Nephron progenitor cell (in vitro differentiated cells): ENCODE results near the gene TIMM8B.

Source experiments
- DNase-seq: peaks from one replicate; pipeline ENCODE4 v3.0.0; 2021
- H3K27ac Mint-ChIP-seq: 2 replicates; pipeline ENCODE4 v1.8.0; 2021; ENCODE audit warnings: mild to moderate bottlenecking, moderate library complexity, mixed read lengths
- H3K27me3 Mint-ChIP-seq: 2 replicates; pipeline ENCODE4 v1.8.0; 2021; ENCODE audit warnings: mild to moderate bottlenecking, low read depth, mixed read lengths; ENCODE audit not compliant: poor library complexity
- H3K36me3 Mint-ChIP-seq: 2 replicates; pipeline ENCODE4 v1.8.0; 2021; ENCODE audit warnings: low read depth, mixed read lengths
- H3K4me1 Mint-ChIP-seq: 2 replicates; pipeline ENCODE4 v1.8.0; 2021; ENCODE audit warnings: mixed read lengths
- H3K4me3 Mint-ChIP-seq: 2 replicates; pipeline ENCODE4 v1.8.0; 2021; ENCODE audit warnings: mild to moderate bottlenecking, moderate library complexity, mixed read lengths
- H3K9me3 Mint-ChIP-seq: 2 replicates; pipeline ENCODE4 v1.8.0; 2021; ENCODE audit warnings: mild to moderate bottlenecking, moderate library complexity, mixed read lengths
- TF ChIP-seq, protein P1 (sequence below): fragments of 200-600 bp; sonication (generic); IDR thresholded peaks from 2 replicates; pipeline ENCODE4 v1.5.0; 2021; ENCODE audit warnings: antibody characterized with exemption

TIMM8B gene

DNA sequence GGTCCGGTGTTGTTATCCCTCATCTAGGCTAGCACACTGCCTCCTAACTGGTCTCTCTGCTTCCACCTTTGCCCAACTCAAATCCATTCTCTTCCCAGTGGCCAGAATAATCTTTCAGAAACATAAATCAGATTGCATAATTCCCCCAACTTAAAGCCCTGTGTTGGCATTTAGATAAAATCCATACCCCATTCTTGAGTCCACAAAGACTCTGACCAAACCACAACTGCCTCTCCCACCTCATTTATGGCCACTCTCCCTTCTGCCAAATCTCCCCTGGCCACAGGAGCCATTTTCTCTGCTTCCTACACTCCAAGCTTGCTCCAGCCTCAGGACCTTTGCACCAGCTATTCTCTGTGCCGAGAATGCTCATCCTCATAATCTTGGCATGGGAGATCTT lies 40.5 kb upstream of the TIMM8B start:
- TF ChIP-seq, protein P1, sequence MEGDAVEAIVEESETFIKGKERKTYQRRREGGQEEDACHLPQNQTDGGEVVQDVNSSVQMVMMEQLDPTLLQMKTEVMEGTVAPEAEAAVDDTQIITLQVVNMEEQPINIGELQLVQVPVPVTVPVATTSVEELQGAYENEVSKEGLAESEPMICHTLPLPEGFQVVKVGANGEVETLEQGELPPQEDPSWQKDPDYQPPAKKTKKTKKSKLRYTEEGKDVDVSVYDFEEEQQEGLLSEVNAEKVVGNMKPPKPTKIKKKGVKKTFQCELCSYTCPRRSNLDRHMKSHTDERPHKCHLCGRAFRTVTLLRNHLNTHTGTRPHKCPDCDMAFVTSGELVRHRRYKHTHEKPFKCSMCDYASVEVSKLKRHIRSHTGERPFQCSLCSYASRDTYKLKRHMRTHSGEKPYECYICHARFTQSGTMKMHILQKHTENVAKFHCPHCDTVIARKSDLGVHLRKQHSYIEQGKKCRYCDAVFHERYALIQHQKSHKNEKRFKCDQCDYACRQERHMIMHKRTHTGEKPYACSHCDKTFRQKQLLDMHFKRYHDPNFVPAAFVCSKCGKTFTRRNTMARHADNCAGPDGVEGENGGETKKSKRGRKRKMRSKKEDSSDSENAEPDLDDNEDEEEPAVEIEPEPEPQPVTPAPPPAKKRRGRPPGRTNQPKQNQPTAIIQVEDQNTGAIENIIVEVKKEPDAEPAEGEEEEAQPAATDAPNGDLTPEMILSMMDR: no peak
- Mint-ChIP-seq H3K4me1 (peaks cover 13% of the 10 kb centered on the region), H3K36me3 (no peaks in the 10 kb centered on the region), H3K9me3 (no peaks in the 10 kb centered on the region), H3K27ac (no peak overlapping the region), H3K27me3 (no peaks in the 10 kb centered on the region), H3K4me3 (no peak overlapping the region)
- DNase-seq: no peak

DNA sequence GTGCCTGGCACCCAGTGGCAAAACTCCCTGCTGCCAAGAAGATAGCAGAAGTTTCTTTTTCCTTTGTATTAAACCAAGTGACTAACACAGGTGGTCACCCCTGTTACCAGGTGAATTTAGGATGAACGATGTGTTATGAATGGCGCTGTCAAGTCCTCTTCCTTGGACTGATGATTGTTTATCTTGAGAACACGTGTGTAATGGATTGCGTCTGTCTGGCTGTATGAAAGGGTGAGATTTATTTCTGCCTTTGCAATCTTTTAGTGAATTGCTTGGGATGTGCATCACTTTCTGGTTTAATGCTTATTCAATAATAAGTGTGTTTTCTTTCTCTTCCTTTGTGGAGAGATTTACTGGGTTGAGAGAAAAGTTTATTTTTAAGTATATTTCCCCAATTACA lies 36.6 kb upstream of the TIMM8B start:
- H3K4me3 Mint-ChIP-seq: no peak overlapping the region
- peaks cover 1% of the 10 kb centered on the region for H3K4me1 Mint-ChIP-seq
- TF ChIP-seq, protein P1: no peak
- H3K36me3 Mint-ChIP-seq: peaks cover 6% of the 10 kb centered on the region
- no peak overlapping the region for H3K27ac Mint-ChIP-seq
- DNase-seq: no peak
- peaks cover 10% of the 10 kb centered on the region for H3K9me3 Mint-ChIP-seq
- H3K27me3 Mint-ChIP-seq: peaks cover 3% of the 10 kb centered on the region

DNA sequence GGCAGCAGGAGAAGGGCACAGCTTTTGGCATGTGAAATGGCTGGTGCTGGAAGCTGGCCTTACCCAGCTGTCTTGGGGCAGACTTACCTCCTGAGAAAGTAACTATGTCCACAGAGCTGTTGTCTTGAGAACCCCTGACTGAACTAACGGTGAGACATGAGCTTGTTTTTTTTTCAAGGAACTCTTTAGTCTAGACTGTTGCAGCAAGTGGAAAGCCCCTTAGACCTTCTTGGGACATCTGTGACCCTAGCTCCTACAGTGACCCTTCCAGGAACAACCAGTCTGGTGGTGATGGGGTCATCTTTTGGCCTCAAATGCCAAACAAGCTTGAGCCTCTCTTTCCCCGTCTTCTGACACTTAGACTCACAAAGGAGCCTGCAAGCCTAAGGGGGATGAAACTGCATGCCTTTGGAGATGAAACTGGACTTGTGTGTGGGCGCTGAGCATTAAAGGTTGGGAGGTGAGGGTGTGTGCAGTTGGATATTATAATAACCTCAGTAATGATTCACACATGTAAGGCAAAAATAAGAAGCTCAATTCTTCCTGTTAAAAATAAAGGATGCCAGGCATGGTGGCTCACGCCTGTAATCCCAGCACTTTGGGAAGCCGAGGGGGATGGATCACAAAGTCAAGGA lies 35.5 kb upstream of the TIMM8B start:
- Mint-ChIP-seq H3K27ac (no peak overlapping the region), H3K36me3 (peaks cover 8% of the 10 kb centered on the region), H3K27me3 (peaks cover 3% of the 10 kb centered on the region), H3K4me1 (no peaks in the 10 kb centered on the region), H3K9me3 (peaks cover 14% of the 10 kb centered on the region), H3K4me3 (no peak overlapping the region)
- DNase-seq: no peak
- TF ChIP-seq, protein P1: no peak

DNA sequence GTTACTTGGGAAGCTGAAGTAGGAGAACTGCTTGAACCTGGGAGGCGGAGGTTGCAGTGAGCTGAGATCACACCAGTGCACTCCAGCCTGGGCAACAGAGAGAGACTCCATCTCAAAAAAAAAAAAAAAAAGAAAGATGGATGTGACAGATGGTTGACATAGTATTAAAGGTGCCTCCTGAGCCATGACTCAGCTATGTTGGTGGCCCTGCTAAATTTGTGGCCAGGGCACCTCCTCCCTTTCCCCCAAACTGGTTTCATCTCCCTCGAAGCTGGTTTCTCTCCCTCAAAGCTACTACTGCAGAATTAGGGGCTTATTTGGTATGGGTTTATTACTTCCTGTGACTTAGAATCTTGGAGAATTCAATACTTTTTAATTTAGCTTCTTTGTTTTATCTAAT lies 31.6 kb upstream of the TIMM8B start:
- Mint-ChIP-seq H3K4me1 (no peaks in the 10 kb centered on the region), H3K27ac (no peak overlapping the region), H3K36me3 (peaks cover 18% of the 10 kb centered on the region), H3K27me3 (peaks cover 3% of the 10 kb centered on the region), H3K4me3 (no peak overlapping the region), H3K9me3 (peaks cover 22% of the 10 kb centered on the region)
- TF ChIP-seq, protein P1: no peak
- DNase-seq: no peak

DNA sequence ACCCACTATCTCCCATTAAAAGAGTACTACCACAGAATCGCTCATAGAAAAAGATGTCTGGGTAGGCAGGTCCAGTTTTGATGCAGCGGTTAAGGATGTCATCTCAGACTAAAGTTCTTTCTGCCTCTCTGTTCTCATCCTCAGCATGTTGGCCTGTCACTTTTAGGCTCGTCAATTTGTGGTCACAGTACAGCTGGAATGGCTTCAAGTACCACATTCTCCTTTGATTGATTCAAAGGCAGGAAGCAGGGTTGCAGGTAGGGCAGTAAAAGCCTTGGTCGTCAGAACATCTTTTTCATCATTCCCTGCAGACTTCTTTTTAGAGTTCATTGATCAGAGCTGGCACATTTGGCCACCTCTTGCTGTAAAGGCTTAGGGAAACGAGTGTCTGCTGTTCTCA lies 28.8 kb upstream of the TIMM8B start:
- Mint-ChIP-seq H3K27me3 (peaks cover 3% of the 10 kb centered on the region), H3K36me3 (peaks cover 22% of the 10 kb centered on the region)

DNA sequence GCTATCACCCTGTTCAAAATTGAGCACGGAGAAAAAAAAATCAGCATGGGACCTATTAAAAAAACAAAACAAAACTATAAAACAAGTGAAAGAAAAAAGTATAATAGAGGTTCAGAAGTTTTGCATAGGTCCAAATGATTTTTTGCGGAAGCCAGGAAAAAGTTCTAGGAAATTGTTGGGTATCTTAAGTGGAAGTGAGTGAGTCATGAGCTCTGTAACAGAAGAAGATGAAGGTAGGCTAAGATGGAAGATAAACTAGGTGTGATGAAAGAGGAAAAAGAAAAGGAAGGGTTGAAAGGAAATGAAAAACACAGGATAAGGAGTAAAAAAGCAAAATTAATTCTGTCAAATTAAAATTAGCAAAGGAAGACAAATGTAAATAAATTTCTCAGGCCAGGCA lies 27.9 kb upstream of the TIMM8B start:
- TF ChIP-seq, protein P1: no peak
- Mint-ChIP-seq H3K36me3 (peaks cover 24% of the 10 kb centered on the region), H3K27me3 (no peaks in the 10 kb centered on the region), H3K4me1 (no peaks in the 10 kb centered on the region), H3K4me3 (no peak overlapping the region), H3K9me3 (peaks cover 30% of the 10 kb centered on the region), H3K27ac (no peak overlapping the region)
- DNase-seq: no peak

More for the DNA sequence above, 28.8 kb upstream of the TIMM8B start:
- Mint-ChIP-seq H3K9me3 (peaks cover 32% of the 10 kb centered on the region), H3K4me1 (no peaks in the 10 kb centered on the region), H3K27ac (no peak overlapping the region), H3K4me3 (no peak overlapping the region)
- DNase-seq: no peak
- TF ChIP-seq, protein P1: no peak
